ENCODE measurements around the gene KIF25.
"Not testable (repeated sequence)": the region's sequence is repeated elsewhere in the genome, so short reads cannot be mapped to it uniquely, and the experiment has no call there.

KIF25 gene

DNA sequence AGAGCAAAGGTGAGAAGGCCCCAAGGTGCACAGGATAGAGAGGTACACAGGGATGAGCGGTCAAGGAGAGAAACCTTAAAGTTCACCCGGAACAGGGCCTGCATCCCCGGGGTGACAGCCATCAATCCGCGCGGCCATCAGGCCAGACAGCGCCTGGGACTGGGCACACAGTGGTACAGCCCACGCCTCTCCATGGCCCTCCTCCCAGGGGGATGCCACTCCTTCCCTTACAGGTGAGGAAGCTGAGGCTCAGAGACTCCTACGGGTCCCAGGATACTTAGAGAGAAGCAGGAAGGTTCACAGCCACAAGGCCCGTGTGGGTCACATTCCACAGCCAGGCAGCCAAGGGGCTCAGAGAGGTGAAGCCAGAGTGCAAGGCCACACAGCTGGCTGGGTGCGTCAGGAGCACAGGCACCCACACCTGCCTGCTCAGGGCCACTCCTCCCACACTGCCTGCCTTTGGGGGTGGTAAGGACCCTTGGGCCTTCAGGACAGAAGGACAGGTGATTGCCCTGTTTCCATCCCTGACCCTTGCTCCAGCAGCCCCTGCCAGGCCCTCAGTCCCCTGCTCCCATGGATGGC is 66.8 kb downstream of the KIF25 start:
- DNase-seq (ENCODE audit: low read depth in 2 of 2) = no peak

DNA sequence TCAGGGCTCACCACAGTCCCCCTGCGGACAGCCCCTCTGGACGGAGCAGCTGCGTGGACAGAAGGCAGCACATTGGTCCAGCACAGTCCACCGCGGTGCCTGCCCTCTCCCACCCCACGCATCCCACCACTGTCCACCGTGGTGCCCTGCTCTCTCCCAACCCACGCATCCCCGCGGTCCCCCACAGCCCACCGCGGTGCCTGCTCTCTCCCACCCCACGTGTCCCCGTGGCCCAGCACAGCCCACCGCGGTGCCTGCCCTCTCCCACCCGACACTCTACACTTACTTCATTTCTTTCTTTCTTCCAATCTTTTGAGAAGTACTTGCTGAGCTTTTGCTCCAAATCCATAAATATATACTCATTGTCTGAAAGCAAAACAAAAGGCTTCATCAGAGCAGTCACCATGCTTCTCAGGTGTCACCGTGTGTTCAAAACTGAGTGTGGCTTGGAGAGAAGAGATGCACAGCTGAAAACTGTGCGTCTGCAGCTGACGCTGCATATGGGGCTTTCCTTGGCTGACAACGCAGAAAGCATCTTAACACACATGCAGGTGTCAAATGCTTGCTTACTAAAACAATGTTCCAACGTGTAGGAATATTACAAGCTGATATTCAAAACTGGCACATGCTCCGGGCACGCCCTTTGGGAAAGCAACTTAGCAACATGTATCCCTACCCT is 69.7 kb downstream of the KIF25 start:
- DNase-seq (ENCODE audit: low read depth in 2 of 2) = no peak

DNA sequence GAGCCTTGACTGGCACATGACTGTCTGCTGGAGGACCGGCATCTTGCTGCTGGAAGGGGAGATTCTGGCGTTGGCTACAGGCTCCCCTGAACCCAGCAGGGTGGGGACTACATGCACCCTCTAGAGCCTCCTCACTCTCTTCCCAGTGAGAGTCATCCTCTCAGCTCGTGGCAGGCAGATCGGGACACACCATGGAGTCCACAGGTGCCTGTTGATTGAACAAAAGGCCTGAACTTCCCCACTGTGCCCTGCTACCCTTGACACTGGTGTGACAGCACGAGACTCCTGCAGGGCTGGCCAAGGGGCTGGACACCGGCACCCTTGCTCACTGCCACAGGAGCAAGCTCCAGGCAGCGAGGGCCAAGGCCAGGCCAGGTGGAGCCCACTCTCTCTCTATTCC is 73.3 kb downstream of the KIF25 start:
- DNase-seq (ENCODE audit: low read depth in 2 of 2) = no peak

GRCh38 chr6:168071620-168072019 is 74.1 kb downstream of the KIF25 start:
- DNase-seq (ENCODE audit: low read depth in 2 of 2) = no peak

DNA sequence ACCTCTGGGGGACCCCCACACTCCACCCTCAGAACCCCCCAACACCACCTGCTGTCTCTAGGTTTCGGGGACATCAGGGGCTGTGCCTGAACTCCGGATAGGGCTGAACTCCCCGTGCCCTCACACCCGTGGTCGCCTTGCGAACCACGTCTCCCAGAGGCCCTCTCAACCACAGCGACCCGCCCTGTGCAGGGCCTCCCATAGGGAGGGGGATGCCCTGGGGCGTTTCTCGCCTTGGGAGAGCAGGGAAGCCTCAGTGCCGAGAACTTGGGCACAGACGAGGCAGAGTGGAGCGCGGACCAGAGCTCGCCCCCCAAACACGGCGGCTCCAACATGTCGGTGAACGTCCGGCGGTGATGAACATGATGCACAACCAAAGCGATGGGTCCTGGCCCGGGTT is 74.8 kb downstream of the KIF25 start:
- no peak for DNase-seq (ENCODE audit: low read depth in 2 of 2)

GRCh38 chr6:168072730-168073129 is 75.3 kb downstream of the KIF25 start:
- DNase-seq (ENCODE audit: low read depth in 2 of 2) = no peak

- DNase-seq (ENCODE audit: low read depth in 2 of 2) = no peak
Measured at GRCh38 chr6:168073937-168074730, 76.7 kb downstream of the KIF25 start.

GRCh38 chr6:168075216-168075615 is 77.7 kb downstream of the KIF25 start:
- DNase-seq (ENCODE audit: low read depth in 2 of 2) = no peak

DNA sequence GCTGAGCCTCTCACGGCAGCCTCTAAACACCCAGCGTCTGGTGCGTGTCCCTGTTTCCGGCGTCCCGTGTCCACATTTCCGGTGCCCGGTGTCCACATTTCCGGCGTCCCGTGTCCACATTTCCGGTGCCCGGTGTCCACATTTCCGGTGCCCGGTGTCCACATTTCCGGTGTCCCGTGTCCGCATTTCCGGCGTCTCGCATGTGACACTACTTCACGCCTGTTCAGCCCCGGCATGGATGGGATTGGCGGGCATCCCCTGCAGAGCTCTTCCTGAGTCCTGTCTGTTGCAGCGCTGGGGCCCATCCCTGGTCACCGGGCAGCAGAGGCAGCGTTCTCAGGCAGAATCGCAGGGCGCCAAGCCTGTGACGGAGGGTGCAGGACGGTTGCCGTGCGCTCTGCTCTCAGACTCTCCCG is 78.3 kb downstream of the KIF25 start:
- no peak for DNase-seq (ENCODE audit: low read depth in 2 of 2)

DNA sequence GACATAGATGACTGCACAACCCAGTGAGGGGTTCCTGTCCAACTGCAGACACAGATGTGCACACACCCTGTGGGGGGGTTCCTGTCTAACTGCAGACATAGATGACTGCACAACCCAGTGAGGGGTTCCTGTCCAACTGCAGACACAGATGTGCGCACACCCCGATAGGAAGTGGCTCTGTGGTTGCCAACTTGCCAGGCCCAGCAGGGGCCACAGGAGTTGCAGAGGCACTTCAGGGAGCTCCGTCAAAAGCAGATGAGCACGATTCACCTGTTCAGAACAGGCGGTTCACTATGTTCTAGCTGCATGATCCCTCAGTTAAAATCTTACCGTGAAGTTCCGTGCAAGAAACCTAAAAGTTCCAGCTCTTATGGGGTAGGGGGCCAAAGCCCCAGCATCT is 79.9 kb downstream of the KIF25 start:
- not testable (repeated sequence) for DNase-seq (ENCODE audit: low read depth in 2 of 2)

GRCh38 chr6:168078175-168078942 is 80.9 kb downstream of the KIF25 start:
- no peak for DNase-seq (ENCODE audit: low read depth in 2 of 2)

DNA sequence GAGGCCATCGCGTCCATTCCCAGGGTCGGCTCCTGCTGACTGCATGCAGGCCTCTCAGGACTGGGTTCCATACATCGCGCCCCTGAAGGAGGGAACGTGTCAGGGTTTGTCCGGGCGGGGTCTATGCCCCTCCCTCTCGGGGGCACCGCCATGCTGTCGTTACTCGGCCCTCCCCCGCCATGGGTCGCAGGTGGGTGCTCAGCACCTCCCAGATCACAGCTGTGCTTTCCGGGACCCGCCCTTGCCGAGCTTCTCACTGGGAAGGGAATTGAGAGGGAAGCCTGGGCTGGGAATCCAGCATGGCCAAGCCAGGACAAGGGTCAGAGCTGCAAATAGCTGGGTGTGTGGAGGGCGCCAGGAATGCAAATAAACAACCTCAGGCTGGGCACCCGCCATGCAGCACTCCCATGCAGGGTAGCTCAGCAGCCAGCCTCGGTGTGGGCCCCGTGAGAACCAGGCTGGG is 81.5 kb downstream of the KIF25 start, which contains the start of gene FRMD1:
TSS of gene FRMD1 (minus strand) at position 270 of the 463 bp plus-strand sequence. CDS start at position 152, 118 bp downstream.
- no peak for DNase-seq (ENCODE audit: low read depth in 2 of 2)

DNA sequence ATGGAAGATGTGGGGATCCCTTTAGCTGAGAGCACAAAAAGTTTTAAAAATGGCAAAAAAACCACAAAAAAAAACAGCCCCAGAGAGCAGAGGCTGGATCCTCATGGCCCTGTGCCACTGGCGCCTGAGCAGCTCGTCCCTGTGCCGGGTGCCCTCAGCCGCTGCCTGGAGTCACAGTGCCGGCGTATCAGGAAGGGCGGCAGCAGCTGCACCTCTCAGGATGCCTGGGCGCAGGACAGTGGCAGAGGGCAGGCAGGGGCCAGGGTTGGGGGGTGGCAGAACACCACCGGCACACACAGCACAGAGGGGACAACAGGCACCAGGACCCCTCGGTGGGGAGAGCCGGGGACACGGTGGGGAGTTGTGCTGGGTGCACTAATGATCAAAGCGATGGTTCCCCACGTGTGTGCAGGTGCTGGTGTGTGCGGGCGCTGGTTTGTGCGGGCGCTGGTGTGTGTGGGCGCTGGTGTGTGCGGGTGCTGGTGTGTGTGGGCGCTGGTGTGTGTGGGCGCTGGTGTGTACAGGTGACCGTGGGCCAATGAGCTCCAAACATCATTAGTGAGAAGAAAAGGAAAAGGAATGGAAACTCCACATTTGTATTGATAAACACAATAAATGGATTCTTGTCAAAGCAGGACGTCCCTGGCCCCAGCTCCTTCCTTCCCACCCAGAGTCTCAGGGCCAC is 83.1 kb downstream of the KIF25 start:
- no peak for DNase-seq (ENCODE audit: low read depth in 2 of 2)

DNA sequence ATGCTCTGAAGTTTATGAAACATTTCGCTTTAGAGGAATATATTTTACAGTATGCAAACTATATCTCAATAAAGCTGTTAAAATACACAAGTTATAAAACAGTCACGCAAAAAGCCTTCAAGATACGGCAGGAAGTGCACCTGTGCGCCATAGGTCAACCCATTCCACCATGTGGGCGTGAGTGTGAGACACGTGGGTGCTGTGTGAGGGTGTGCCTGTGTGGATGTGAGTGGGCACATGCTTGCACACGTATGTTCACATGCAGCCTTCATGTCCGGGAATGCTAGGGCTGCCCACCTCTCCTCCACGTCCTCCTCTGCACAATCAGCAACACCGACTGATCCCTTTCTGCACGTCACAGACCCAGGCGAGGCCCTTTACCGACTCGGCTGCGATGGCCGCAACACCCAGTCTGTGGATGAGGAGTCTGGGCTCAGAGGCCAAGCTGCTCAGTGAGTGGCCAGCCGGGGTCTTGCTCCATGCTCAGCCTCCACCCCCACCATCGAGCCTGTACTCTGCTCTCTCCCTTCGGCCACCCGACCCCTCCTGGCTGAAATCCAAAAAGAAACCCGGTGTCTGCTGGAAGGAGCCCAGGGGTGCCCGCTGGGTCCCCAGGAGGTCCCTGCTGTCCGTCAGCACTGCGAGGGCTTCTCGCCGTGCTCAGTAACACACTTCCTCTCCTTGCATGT is 84.5 kb downstream of the KIF25 start:
- DNase-seq (ENCODE audit: low read depth in 2 of 2) = no peak

DNA sequence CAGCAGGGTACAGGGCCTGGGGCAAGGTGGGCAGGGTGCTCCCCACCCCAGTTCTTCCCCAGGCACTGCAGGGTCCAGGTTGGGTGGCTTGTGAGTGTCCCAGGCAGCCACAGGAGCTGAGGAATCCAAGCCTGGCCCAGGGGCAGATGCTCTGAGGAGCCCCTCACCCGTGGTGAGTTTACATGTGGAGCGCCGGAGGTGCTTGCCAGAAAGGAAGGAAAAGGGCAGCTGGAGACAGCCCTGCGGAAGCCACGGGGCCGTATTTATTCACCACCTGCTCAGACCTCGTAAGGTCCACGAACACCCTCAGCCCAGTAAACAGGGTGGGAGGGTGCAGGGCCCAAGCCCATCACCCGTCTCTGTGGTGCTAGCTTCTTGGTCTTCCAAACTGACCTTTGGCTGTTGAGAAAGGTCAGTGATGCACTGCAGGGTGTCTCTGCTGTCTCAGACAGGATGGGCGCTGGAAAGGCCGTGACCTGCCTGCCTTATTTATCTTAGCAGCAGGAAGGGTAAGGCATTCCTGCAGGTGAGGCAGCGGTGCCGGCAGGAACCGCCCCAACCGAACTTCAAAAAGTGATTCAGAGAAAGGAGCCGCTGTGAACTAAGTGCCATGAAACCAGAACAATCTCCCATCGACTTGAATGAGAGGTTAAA is 85.5 kb downstream of the KIF25 start:
- DNase-seq (ENCODE audit: low read depth in 2 of 2) = no peak

DNA sequence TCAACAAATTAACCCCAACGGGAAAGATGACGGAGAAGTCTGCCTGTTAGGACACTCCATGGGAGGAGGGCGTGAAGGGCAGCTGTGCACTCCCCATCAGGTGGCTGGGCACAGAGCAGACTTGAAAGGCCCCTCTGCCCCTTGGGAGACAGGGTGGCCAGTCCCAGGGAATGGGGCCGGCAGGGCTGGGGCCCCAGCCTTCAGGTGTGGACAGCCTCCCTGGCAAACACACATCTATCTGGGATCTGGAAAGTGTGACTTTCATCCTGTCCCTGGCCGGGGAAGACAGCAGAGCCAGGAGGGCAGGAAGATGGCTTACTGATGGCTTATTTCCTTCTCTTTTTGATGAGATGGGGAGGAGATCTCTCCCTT is 86.0 kb downstream of the KIF25 start:
- DNase-seq (ENCODE audit: low read depth in 2 of 2) = no peak

GRCh38 chr6:168084465-168085160 is 87.1 kb downstream of the KIF25 start:
- DNase-seq (ENCODE audit: low read depth in 2 of 2) = no peak

DNA sequence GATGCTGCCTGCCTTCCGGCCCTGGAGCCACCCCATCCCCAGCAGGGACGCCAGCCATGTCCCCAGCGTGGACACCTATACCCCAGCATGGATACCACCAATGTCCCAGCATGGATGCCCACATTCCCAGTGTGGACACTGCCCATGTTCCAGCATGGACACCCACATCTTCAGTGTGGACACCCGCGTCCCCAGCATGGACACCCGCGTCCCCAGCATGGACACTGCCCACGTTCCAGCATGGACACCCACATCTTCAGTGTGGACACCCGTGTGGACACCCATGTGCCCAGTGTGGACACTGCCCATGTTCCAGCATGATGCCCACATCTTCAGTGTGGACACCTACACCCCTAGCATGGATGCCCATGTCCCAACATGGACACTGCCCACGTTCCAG is 88.6 kb downstream of the KIF25 start:
- DNase-seq (ENCODE audit: low read depth in 2 of 2) = no peak

DNA sequence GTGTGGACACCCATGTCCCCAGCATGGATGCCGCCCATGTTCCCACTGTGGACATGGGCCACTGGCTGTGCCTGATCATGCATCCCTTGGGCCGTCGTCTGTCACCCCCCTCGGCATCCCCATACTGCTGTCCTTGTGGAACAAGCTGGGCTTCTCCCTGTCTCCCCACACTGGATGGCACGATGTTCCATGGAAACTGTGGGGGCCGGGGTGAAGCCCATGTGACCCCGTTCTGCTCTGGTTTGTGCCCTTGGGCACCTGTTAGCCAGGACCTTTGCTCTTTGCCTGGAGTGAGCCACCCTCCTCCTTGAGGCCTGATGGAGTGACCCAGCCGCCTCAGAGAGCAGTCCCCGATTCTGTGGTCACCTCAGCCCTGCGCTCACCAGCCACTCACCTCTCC is 89.1 kb downstream of the KIF25 start:
- DNase-seq (ENCODE audit: low read depth in 2 of 2) = no peak

Data from stimulated activated CD4-positive, alpha-beta T cell treated with anti-CD3 and anti-CD28 coated beads, Interleukin-12 subunit alpha, Interleukin-12 subunit beta, amount 100 ng/mL, for 24 hours (primary cell).